GM10248 (cell line): Measurements from ENCODE around the gene TMC5.
A peak's percentile ranks its signal among the peaks of the same experiment; 100 is the strongest.
"Not testable (repeated sequence)": the region's sequence is repeated elsewhere in the genome, so short reads cannot be mapped to it uniquely, and the experiment has no call there.

Experiments used
- CTCF ChIA-PET: fragments of 300-600 bp; sonication (Branson Sonifier 250); formaldehyde crosslinking; extraction: SDS; loops from one replicate; lab custom pipeline; 2021; ENCODE audit warnings: antibody characterized with exemption; lab: Yijun Ruan, JAX
- POLR2A ChIA-PET: fragments of 350-650 bp; sonication (Branson Sonifier 250); formaldehyde crosslinking; extraction: SDS; loops from one replicate; lab custom pipeline; 2020; ENCODE audit warnings: antibody characterized with exemption; lab: Yijun Ruan, JAX
- DNase-seq: peaks from one replicate; pipeline ENCODE4 v3.0.0; 2012; ENCODE audit errors: extremely low spot score
- TF ChIP-seq, protein P1 (sequence below): IDR thresholded peaks from 2 replicates; pipeline ENCODE4 v1.5.1; 2012; ENCODE audit warnings: mild to moderate bottlenecking, low read depth; ENCODE audit errors: extremely low read depth, missing control alignments, control extremely low read depth

The TMC5 gene

DNA sequence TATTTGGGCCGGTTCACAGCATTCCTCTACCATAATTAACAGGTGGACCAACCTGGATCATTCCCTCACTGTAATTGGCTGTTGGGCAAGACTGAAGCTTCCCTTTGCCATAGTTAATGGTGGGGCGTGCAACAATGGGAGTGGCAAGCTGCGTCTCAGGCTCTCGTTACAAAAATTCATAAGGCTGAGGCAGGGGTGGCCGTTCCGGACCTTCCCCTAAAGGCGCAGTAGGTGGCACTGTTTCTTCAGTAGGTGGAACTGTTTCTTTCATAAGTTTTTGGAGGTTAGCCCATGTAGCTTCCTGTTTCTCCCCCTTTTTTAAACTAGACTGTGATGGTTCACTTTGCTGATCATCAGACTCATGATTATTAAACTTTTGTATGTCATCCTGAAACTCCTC is 17.0 kb upstream of the TMC5 start:
- ChIA-PET POLR2A (no interaction called here), CTCF (interaction anchor here (1.5 kb wide), 1 partner anchor 103 kb away, joined by 4 read pairs; no protein-coding TSS in a partner anchor)
- TF ChIP-seq, protein P1, sequence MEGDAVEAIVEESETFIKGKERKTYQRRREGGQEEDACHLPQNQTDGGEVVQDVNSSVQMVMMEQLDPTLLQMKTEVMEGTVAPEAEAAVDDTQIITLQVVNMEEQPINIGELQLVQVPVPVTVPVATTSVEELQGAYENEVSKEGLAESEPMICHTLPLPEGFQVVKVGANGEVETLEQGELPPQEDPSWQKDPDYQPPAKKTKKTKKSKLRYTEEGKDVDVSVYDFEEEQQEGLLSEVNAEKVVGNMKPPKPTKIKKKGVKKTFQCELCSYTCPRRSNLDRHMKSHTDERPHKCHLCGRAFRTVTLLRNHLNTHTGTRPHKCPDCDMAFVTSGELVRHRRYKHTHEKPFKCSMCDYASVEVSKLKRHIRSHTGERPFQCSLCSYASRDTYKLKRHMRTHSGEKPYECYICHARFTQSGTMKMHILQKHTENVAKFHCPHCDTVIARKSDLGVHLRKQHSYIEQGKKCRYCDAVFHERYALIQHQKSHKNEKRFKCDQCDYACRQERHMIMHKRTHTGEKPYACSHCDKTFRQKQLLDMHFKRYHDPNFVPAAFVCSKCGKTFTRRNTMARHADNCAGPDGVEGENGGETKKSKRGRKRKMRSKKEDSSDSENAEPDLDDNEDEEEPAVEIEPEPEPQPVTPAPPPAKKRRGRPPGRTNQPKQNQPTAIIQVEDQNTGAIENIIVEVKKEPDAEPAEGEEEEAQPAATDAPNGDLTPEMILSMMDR, result peak; percentile 8
- no peak for DNase-seq

DNA sequence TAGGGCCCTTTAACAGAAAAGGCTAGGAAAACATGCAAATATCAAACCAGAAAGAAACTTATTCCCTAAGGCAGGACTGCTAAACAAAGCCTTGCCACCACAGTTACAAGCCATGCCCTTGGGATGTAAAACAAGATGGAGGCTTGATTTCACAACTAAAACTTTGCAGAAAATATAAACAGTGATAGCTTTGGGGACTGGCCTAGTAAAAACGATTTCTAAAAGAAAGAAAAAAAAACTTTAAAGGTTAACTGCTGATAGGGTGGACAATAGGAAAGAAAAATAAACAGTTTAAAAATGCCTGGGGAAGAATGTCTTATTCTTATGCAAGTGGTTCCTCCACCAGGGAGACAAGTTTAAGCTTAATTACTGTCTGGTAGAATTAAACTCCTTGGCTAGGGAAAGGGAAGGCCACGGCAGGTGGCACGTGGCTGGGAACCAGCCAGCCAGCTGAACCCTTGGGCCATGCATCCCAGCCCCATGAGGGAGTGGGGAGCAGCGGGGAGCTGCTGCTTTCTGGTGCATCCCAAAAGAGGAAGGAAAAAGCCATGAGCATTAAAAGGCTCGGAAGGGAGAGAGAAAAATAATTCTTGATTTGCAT is 10.7 kb upstream of the TMC5 start:
- ChIA-PET POLR2A (no interaction called here), CTCF (interaction anchor here (1.5 kb wide), 1 partner anchor 20 kb away, joined by 3 read pairs; no protein-coding TSS in a partner anchor)
- TF ChIP-seq, protein P1, result no peak
- no peak for DNase-seq

DNA sequence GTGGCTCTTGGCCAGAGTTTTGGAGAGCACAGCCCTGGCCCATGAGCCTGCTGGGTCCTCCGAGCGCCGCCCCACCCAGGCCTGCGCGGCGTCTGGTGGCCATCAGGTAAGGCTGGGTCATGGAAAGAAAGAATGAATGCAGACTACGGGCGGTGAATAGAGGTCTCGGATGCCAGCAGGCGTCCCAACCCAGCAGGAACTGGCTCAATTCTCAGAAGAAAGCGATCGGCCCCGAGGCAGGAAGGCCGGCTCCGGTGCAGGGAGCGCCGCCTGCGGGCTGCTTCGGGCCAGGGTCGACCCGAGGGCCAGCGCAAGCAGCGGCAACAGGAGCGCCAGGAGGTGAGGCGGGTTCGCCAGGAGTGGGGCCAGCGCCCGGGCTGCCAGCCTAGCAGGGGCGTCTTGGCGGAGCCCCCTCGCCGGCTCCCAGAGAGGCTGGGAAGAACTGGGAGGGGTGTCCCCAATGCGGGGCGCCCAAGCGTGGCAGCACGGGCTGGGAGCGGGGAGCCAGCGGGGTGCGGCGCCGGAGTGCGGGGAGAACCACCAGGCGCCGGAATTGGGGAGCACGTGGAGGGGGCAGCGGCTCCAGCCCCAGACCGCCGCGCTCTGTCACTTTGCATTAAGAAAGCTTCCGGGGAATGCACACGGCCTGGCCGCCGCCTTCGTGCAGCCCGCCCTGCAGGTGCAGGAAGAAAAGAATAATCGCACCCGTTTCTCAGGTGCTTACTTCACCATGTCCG is 7.1 kb upstream of the TMC5 start:
- DNase-seq, result peak; percentile 45
- TF ChIP-seq, protein P1, result peak; percentile 25
- POLR2A ChIA-PET, result no interaction called here
- CTCF ChIA-PET, result no interaction called here

DNA sequence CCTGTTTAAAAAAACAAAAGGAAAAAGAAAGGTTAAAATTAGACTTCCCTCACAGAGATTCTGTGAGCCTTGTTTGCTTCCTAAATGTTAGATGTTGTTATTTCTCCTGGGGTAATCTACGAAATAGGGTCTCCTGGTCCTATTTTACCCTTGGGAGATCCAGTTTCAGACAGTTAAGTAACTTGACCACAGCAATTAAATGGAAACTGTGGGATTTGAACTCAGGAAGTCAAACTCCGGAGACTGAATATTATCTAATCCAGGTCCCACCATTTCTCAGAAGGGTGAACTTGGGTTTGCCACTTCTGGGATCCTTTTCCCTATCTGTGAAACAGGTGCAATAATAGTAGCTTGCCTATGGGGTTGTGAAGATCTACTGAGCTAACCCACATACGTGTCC is 6.4 kb upstream of the TMC5 start:
- ChIA-PET POLR2A (no interaction called here), CTCF (no interaction called here)
- no peak for DNase-seq
- TF ChIP-seq, protein P1, result no peak

DNA sequence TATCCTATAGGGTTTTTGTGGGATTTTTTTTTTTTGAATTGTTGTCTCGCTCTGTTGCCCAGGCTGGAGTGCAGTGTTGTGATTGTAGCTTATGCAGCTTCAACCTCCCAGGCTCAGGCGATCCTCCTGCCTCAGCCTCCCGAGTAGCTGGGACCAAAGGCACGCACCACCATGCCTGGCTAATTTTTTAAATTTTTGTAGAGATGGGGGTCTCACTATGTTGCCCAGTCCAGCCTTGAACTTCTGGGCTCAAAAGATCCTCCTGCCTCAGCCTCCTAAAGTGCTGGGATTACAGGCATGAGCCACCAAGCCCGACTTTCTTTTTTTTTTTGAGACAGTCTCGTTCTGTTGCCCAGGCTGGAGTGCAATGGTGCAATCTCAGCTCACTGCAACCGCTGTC is 5.6 kb upstream of the TMC5 start:
- CTCF ChIA-PET, result interaction anchor here (1.1 kb wide), 2 partner anchors 15 to 326 kb away, joined by 3 read pairs; no protein-coding TSS in a partner anchor
- POLR2A ChIA-PET, DNase-seq: not testable (repeated sequence)

DNA sequence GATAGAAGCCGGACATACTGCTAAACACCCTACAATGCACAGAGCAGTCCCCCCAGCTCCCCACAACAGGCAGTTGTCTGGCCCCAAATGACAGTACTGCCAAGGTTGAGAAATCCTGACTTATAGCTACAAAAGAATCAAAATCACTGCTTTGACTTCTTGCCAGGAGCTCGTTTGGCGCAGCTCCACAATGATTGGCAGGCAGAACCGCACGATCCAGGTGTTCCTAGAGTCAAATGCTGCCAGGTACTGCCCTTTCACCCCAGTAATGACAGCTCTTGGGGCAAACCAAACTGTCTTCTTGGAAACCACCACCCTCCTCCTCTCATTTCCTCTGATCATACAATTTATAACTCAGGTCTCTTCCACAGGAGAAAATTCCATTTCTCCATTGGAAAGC is 2.2 kb upstream of the TMC5 start:
- POLR2A ChIA-PET, result no interaction called here
- DNase-seq, result no peak
- TF ChIP-seq, protein P1, result no peak
- CTCF ChIA-PET, result no interaction called here

DNA sequence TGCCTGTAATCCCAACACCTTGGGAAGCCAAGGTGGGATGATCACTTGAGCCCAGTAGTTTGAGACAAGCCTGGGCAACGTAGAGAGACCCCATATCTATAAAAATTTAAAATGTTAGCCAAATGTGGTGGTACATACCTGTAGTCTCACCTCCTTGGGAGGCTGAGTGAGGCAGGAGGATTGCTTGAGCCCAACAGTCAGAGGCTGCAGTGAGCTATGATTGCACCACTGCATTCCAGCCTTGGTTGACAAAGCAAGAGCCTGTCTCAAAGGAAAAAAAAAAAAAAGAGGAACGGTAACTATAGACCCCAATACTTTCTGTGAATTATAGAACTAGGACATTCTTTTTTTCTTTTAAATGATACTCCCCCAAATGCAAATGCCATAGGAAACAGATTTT is 1.8 kb upstream of the TMC5 start:
- CTCF ChIA-PET, result no interaction called here
- TF ChIP-seq, protein P1, result no peak
- POLR2A ChIA-PET, result no interaction called here
- no peak for DNase-seq
